A549 (cell line): ENCODE measurements around the gene SMARCD3.

ENCODE experiments used
- BCL3 ChIP-seq: fragments of >200 bp; sonication (Bioruptor Twin); formaldehyde crosslinking; IDR thresholded peaks from 3 replicates; pipeline ENCODE4 v1.6.1; 2016
- CHD2 ChIP-seq: fragments of 150-350 bp; IDR thresholded peaks from 2 replicates; pipeline ENCODE4 v1.6.1; 2014; ENCODE audit warnings: low read length; ENCODE audit not compliant: partially characterized antibody
- CTCF ChIP-seq: fragments of >200 bp; sonication (Bioruptor Twin); formaldehyde crosslinking; IDR thresholded peaks from 3 replicates; pipeline ENCODE4 v1.5.1; 2016
- POLR2A ChIP-seq: IDR thresholded peaks from 2 replicates; pipeline ENCODE4 v1.6.1; 2012; ENCODE audit warnings: mild to moderate bottlenecking, low read length
- POLR2AphosphoS2 ChIP-seq: conservative IDR thresholded peaks from 2 replicates; pipeline ENCODE4 v1.6.1; 2012; ENCODE audit warnings: low read length, improper control_type of control experiment, inconsistent platforms
- RAD21 ChIP-seq, 2 experiments: fragments of >200 bp in 1 of 2; sonication (Bioruptor Twin) in 1 of 2; formaldehyde crosslinking in 1 of 2; IDR thresholded peaks in 1 of 2; conservative IDR thresholded peaks in 1 of 2; 2 replicates in 1 of 2; 3 replicates in 1 of 2; pipeline ENCODE4 v1.6.1; 2012 to 2018; ENCODE audit warnings: inconsistent platforms in 1 of 2
- ZSCAN20 ChIP-seq: fragments of 250-450 bp; sonication (Bioruptor Pico); IDR thresholded peaks from 2 replicates; pipeline ENCODE4 v1.8.0; 2022; ENCODE audit warnings: mild to moderate bottlenecking, moderate library complexity

GRCh38 chr7:151265351-151265931 is 16.9 kb upstream of the SMARCD3 start:
- TF ChIP-seq POLR2AphosphoS2 = no peak
- TF ChIP-seq CTCF = no peak
- TF ChIP-seq RAD21 (conservative IDR thresholded peaks at IDR 0.05 in 1 of 2, IDR thresholded peaks at IDR 0.05 in 1 of 2) = no peak
- TF ChIP-seq POLR2A = no peak
- TF ChIP-seq ZSCAN20 (CRISPR knock-in tag) = no peak
- no peak for TF ChIP-seq CHD2
- no peak for TF ChIP-seq BCL3
